ENCODE results near the gene CKAP2.
"Not testable (repeated sequence)": the region's sequence is repeated elsewhere in the genome, so short reads cannot be mapped to it uniquely, and the experiment has no call there.

Gene CKAP2

DNA sequence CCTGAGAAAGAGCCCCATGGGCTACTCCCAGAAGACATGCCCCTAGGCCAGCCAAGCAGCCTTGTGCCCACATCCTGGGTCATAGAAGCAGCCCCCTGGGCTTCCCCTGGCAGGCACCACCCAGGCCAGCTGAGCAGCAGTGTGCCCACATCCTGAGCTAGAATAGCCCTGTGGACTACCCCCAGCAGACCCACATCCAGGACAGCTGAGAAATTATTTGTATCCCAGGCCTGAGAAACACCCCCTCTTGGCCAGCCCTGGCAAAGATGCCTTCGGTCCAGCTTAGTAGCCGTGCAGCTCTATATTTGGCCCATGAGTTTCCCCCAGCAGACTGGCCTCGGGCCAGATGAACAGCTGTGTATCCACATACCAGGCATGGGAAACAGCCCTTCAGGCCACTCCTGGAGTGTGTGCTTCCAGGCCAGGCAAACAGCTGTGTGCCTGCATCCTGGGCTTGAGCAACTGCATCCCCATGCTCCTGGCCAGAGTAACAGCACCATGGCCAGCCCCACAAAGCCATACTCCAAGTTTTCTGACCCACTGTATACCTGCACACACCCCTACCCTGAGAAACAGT lies 55.0 kb downstream of the CKAP2 start:
- not testable (repeated sequence) for H3K9me3 ChIP-seq (replicated peaks; ENCODE audit: insufficient read depth, low read length); DNase-seq; H3K36me3 ChIP-seq (replicated peaks; ENCODE audit: insufficient read depth, low read length); H3K79me2 ChIP-seq (ENCODE audit: low read length); H3K4me1 ChIP-seq (ENCODE audit: low read length); H3K9me2 ChIP-seq (replicated peaks; ENCODE audit: insufficient read depth, low read length); H4K20me1 ChIP-seq (ENCODE audit: insufficient read depth, low read length); H3K4me3 ChIP-seq (ENCODE audit: low read length); H3K27me3 ChIP-seq (replicated peaks; ENCODE audit: insufficient read depth, low read length); H3K4me2 ChIP-seq (ENCODE audit: low read depth, low read length); H3K9ac ChIP-seq (ENCODE audit: low read length); H2AFZ ChIP-seq (ENCODE audit: low read length); H3F3A ChIP-seq (ENCODE audit: insufficient read depth, low read length); H3K27ac ChIP-seq (ENCODE audit: low read length)

DNA sequence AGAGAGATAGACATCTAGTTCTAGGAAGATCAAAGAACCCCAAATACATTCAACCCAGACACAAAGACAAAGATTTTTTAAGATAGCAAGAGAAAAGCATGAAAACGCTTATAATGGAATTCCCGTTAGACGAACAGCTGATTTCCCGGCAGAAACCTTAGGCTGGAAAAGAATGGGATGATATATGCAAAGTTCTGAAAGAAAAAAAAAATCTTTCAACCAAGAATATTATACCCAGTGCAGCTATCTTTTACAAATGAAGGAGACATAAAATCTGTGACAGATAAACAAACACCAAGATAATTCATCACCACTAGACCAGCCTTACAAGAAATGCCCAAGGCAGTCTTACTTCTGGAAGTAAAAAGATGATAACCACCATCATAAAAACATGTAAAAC lies 56.3 kb downstream of the CKAP2 start:
- not testable (repeated sequence) for H3F3A ChIP-seq (ENCODE audit: insufficient read depth, low read length); H2AFZ ChIP-seq (ENCODE audit: low read length); DNase-seq; H3K9me2 ChIP-seq (replicated peaks; ENCODE audit: insufficient read depth, low read length); H3K4me1 ChIP-seq (ENCODE audit: low read length); H3K4me3 ChIP-seq (ENCODE audit: low read length); H3K9me3 ChIP-seq (replicated peaks; ENCODE audit: insufficient read depth, low read length); H4K20me1 ChIP-seq (ENCODE audit: insufficient read depth, low read length); H3K9ac ChIP-seq (ENCODE audit: low read length); H3K4me2 ChIP-seq (ENCODE audit: low read depth, low read length); H3K79me2 ChIP-seq (ENCODE audit: low read length); H3K27me3 ChIP-seq (replicated peaks; ENCODE audit: insufficient read depth, low read length); H3K27ac ChIP-seq (ENCODE audit: low read length); H3K36me3 ChIP-seq (replicated peaks; ENCODE audit: insufficient read depth, low read length)

DNA sequence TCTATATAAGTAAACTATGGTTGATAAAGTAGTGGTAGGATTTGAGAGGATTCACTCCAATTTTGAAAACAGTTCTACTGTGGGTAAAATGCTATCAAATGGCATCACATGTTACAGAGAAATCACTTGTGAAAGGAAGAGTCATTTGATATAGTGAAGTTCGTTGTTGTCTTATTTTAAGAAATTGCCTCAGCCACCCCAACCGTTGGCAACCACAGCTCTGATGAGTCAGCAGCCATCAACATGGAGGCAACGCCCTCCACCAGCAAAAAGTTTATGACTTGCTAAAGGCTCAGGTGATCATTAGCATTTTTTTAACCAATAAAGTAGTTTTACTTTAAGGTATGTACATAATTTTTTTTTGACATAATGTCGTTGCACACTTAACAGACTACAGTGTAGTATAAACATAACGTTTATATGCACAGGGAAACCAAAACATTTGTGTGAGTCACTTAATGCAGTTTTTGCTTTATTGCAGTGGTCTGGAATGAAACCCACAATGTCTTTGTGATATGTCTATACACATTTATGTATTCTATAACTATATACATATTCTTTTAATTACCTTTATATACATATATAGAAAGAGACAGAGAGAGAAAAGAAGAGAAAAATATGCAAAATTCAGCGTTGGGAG lies 58.8 kb downstream of the CKAP2 start:
- H4K20me1 ChIP-seq (ENCODE audit: insufficient read depth, low read length); H3K9ac ChIP-seq (ENCODE audit: low read length); H3K36me3 ChIP-seq (replicated peaks; ENCODE audit: insufficient read depth, low read length); H3K4me1 ChIP-seq (ENCODE audit: low read length); H3K27me3 ChIP-seq (replicated peaks; ENCODE audit: insufficient read depth, low read length); H3K9me3 ChIP-seq (replicated peaks; ENCODE audit: insufficient read depth, low read length); H3K9me2 ChIP-seq (replicated peaks; ENCODE audit: insufficient read depth, low read length); H3K79me2 ChIP-seq (ENCODE audit: low read length); H3F3A ChIP-seq (ENCODE audit: insufficient read depth, low read length); H3K4me3 ChIP-seq (ENCODE audit: low read length); H3K4me2 ChIP-seq (ENCODE audit: low read depth, low read length); H2AFZ ChIP-seq (ENCODE audit: low read length): not testable (repeated sequence)
- H3K27ac ChIP-seq (ENCODE audit: low read length) = peak overlapping the region; percentile 42; the same call in 1 of the 2 replicates
- peak; percentile 70 for DNase-seq

DNA sequence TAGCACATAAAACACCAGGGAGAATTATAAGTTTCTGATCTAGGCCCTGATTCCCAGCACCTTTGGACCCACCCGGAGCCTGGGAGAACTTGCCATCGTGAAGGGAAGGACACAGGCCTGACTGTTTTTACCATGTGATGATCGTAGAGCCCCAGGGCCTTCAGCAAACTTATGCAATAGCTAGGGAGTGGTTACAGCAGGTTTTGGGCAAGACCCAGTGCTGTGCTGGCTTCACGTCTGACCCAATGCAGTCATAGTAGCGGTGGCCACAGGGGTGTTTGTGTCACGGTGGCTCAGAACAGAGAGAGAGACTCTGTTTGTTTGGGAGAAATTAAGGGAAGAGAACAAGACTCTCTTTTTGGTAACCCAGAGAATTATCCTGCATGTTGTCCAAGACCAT lies 68.0 kb downstream of the CKAP2 start:
- H3K9ac ChIP-seq (ENCODE audit: low read length); DNase-seq; H3K79me2 ChIP-seq (ENCODE audit: low read length); H3K4me3 ChIP-seq (ENCODE audit: low read length); H3K4me2 ChIP-seq (ENCODE audit: low read depth, low read length); H3K4me1 ChIP-seq (ENCODE audit: low read length); H3F3A ChIP-seq (ENCODE audit: insufficient read depth, low read length); H2AFZ ChIP-seq (ENCODE audit: low read length); H3K27me3 ChIP-seq (replicated peaks; ENCODE audit: insufficient read depth, low read length); H3K9me2 ChIP-seq (replicated peaks; ENCODE audit: insufficient read depth, low read length); H4K20me1 ChIP-seq (ENCODE audit: insufficient read depth, low read length); H3K27ac ChIP-seq (ENCODE audit: low read length); H3K36me3 ChIP-seq (replicated peaks; ENCODE audit: insufficient read depth, low read length); H3K9me3 ChIP-seq (replicated peaks; ENCODE audit: insufficient read depth, low read length): not testable (repeated sequence)

Measured in MM.1S (cell line).